Neural crest cell (in vitro differentiated cells): ENCODE results near the gene TACC2. TPM values are rescaled to one million over a fixed set of nuclear protein-coding genes. Genes with fewer than 3 reads are reported as not detected.
"Not testable (repeated sequence)": the region's sequence is repeated elsewhere in the genome, so short reads cannot be mapped to it uniquely, and the experiment has no call there.

Source experiments
- DNase-seq: peaks from one replicate; pipeline ENCODE4 v3.0.0; 2021; ENCODE audit warnings: low read depth, mixed read lengths, low spot score
- H3K27ac Mint-ChIP-seq: one replicate; pipeline ENCODE4 v1.8.0; 2021; ENCODE audit warnings: mild to moderate bottlenecking, mixed read lengths; ENCODE audit not compliant: unreplicated experiment
- H3K27me3 Mint-ChIP-seq: 2 replicates; pipeline ENCODE4 v1.8.0; 2021; ENCODE audit warnings: low read depth, mild to moderate bottlenecking, mixed read lengths
- H3K36me3 Mint-ChIP-seq: 2 replicates; pipeline ENCODE4 v1.8.0; 2021; ENCODE audit warnings: low read depth, mild to moderate bottlenecking, mixed read lengths
- H3K4me1 Mint-ChIP-seq: 2 replicates; pipeline ENCODE4 v1.8.0; 2021; ENCODE audit warnings: mixed read lengths
- H3K4me3 Mint-ChIP-seq: one replicate; pipeline ENCODE4 v1.8.0; 2021; ENCODE audit warnings: mild to moderate bottlenecking, mixed read lengths
- H3K9me3 Mint-ChIP-seq: 2 replicates; pipeline ENCODE4 v1.8.0; 2021; ENCODE audit warnings: mixed read lengths
- CTCF ChIP-seq: fragments of 200-600 bp; sonication (generic); conservative IDR thresholded peaks from 2 replicates; pipeline ENCODE4 v1.5.0; 2021; ENCODE audit warnings: antibody characterized with exemption, mild to moderate bottlenecking
- total RNA-seq: library from RNA; stranded (reverse); gene quantifications from 2 replicates; pipeline ENCODE4 v1.2.1, GENCODE V29; 2021

TACC2 gene
- total RNA-seq, 1 donor from 2014 or later: 48.2 TPM

- Mint-ChIP-seq H3K27me3 (no peaks in the 10 kb centered on the region), H3K36me3 (peaks cover 5% of the 10 kb centered on the region), H3K9me3 (peaks cover 3% of the 10 kb centered on the region), H3K4me1 (peaks cover 21% of the 10 kb centered on the region), H3K4me3 (no peak overlapping the region), H3K27ac (no peak overlapping the region)
- no peak for DNase-seq
- no peak for TF ChIP-seq CTCF
Measured at GRCh38 chr10:122056431-122057094, 67.6 kb downstream of the TACC2 start.

- no peak overlapping the region for H3K4me3 Mint-ChIP-seq
- peaks cover 15% of the 10 kb centered on the region for H3K4me1 Mint-ChIP-seq
- no peak overlapping the region for H3K27ac Mint-ChIP-seq
- DNase-seq: no peak
- no peaks in the 10 kb centered on the region for H3K27me3 Mint-ChIP-seq
- peaks cover 2% of the 10 kb centered on the region for H3K9me3 Mint-ChIP-seq
- no peak for TF ChIP-seq CTCF
- peaks cover 2% of the 10 kb centered on the region for H3K36me3 Mint-ChIP-seq
Measured at GRCh38 chr10:122057841-122058413, 69.0 kb downstream of the TACC2 start.

GRCh38 chr10:122060250-122060649 is 71.3 kb downstream of the TACC2 start:
- DNase-seq: no peak
- Mint-ChIP-seq H3K4me3 (no peak overlapping the region), H3K27me3 (no peaks in the 10 kb centered on the region), H3K27ac (no peak overlapping the region), H3K4me1 (peaks cover 14% of the 10 kb centered on the region), H3K36me3 (no peaks in the 10 kb centered on the region), H3K9me3 (no peaks in the 10 kb centered on the region)
- TF ChIP-seq CTCF: no peak

- Mint-ChIP-seq H3K27ac (no peak overlapping the region), H3K4me3 (no peak overlapping the region), H3K4me1 (peaks cover 14% of the 10 kb centered on the region), H3K36me3 (no peaks in the 10 kb centered on the region), H3K27me3 (no peaks in the 10 kb centered on the region), H3K9me3 (no peaks in the 10 kb centered on the region)
- TF ChIP-seq CTCF: no peak
- DNase-seq: no peak
Measured at GRCh38 chr10:122062831-122063674, 74.1 kb downstream of the TACC2 start.

GRCh38 chr10:122066337-122066939 is 77.5 kb downstream of the TACC2 start:
- H3K9me3 Mint-ChIP-seq, H3K27me3 Mint-ChIP-seq, DNase-seq, H3K4me3 Mint-ChIP-seq, H3K36me3 Mint-ChIP-seq, H3K27ac Mint-ChIP-seq: not testable (repeated sequence)
- H3K4me1 Mint-ChIP-seq: peaks cover 14% of the 10 kb centered on the region
